MCF 10A (cell line): Measurements from ENCODE around the gene SIPA1. TPM values are rescaled to one million over a fixed set of nuclear protein-coding genes. Genes with fewer than 3 reads are reported as not detected.

ENCODE experiments used
- BruUV-seq: library from RNA; stranded (reverse); fragments of 400-500 nt; replicated peaks from 2 replicates; lab custom pipeline; 2021; lab: Mats Ljungman, UMichigan
- CTCF ChIA-PET: fragments of 300-600 bp; sonication (Branson Sonifier 250); formaldehyde crosslinking; extraction: SDS; loops from one replicate; lab custom pipeline; 2021; ENCODE audit warnings: antibody characterized with exemption, inconsistent platforms; lab: Yijun Ruan, JAX
- POLR2A ChIA-PET: fragments of 300-600, 350-650 bp; sonication (Branson Sonifier 250); formaldehyde crosslinking; extraction: SDS; loops from one replicate; lab custom pipeline; 2020; ENCODE audit warnings: antibody characterized with exemption, inconsistent platforms; lab: Yijun Ruan, JAX
- DNase-seq: peaks from one replicate; pipeline ENCODE4 v3.0.0-alpha.2; 2018; ENCODE audit not compliant: unreplicated experiment
- H3K27ac Mint-ChIP-seq: one replicate; pipeline ENCODE4 v1.8.0; 2022; ENCODE audit warnings: mild to moderate bottlenecking, low read depth, mixed read lengths; ENCODE audit not compliant: unreplicated experiment
- H3K27me3 Mint-ChIP-seq: one replicate; pipeline ENCODE4 v1.8.0; 2022; ENCODE audit warnings: mixed read lengths; ENCODE audit not compliant: insufficient read depth, unreplicated experiment
- H3K36me3 Mint-ChIP-seq: one replicate; pipeline ENCODE4 v1.8.0; 2022; ENCODE audit warnings: mild to moderate bottlenecking, moderate library complexity, mixed read lengths; ENCODE audit not compliant: insufficient read depth, unreplicated experiment
- H3K4me1 Mint-ChIP-seq: one replicate; pipeline ENCODE4 v1.8.0; 2022; ENCODE audit warnings: mixed read lengths; ENCODE audit not compliant: insufficient read depth, unreplicated experiment
- H3K4me3 Mint-ChIP-seq: one replicate; pipeline ENCODE4 v1.8.0; 2022; ENCODE audit warnings: mild to moderate bottlenecking, moderate library complexity, mixed read lengths; ENCODE audit not compliant: unreplicated experiment
- H3K9me3 Mint-ChIP-seq: one replicate; pipeline ENCODE4 v1.8.0; 2022; ENCODE audit warnings: mixed read lengths; ENCODE audit not compliant: unreplicated experiment
- intact Hi-C: fragments of 100-400 bp; cut with micrococcal nuclease; formaldehyde crosslinking; loops from 2 replicates; pipeline ENCODE4 v1.14.1; 2022
- total RNA-seq: library from RNA; stranded (reverse); gene quantifications from 2 replicates; pipeline ENCODE4 v1.2.3, GENCODE V29; 2022
- TF ChIP-seq, protein P1 (sequence below): fragments of 200-600 bp; IDR thresholded peaks from one replicate; pipeline ENCODE4 v1.8.0; 2022; ENCODE audit warnings: antibody characterized with exemption, mild to moderate bottlenecking; ENCODE audit not compliant: unreplicated experiment

Gene SIPA1
- total RNA-seq, 1 experiment from 2014 or later, result 4.9 TPM

DNA sequence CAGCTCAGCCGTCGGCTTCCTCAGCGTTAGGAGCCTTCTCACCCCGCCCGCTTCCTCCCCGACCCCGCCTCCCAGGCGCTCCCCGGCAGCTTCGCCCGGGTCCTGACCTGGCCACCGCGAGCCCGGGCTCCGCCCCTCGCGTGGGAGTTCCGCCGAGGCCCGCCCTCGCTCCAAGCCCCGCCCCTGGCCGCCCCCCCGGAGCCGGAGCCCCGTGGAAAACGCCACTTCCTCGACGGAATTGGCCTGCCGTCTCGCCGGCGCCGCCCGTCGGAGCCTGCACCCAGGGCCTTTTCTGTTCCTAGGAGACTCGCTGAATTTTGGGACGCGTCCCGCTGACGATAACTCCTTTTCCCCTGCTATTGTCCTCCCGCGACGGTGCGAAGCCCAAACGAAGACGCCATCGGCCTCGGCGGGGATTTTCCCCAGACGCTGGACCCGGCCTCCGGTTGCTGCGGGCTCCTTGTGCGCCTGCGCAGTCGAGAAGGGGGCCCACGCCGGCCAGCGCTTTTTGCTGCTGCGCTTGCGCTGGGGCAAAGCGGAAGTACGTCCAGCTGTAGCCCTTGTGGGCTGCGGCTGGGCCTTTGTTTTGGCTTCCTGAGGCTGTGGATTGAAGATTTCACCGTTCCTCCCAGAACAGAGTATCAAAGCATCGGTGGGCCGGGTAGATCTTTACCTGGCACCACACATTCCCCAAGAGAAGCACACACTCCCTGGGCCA is 14.8 kb downstream of the SIPA1 start:
- Mint-ChIP-seq H3K4me3 (peak overlapping the region; percentile 78), H3K27ac (peak overlapping the region; percentile 95), H3K27me3 (no peaks in the 10 kb centered on the region), H3K36me3 (peaks cover 40% of the 10 kb centered on the region), H3K9me3 (no peaks in the 10 kb centered on the region), H3K4me1 (peaks cover 29% of the 10 kb centered on the region)
- DNase-seq, result peak; percentile 89
- POLR2A ChIA-PET, result interaction anchor here (0.6 to 5.6 kb wide), 19 partner anchors 8 to 248 kb away, joined by 3 to 71 read pairs (median 4); partner anchors contain the start of genes FIBP, FOSL1, KAT5 and MAP3K11
- intact Hi-C loops, result loop anchor here (5.0 kb wide), 1 partner anchor 35 kb away; the partner anchor contains the start of gene PCNX3
- TSS peak; percentile 84 for BruUV-seq
- CTCF ChIA-PET, result interaction anchor here (0.7 to 1.5 kb wide), 4 partner anchors 10 to 793 kb away, joined by 3 to 6 read pairs (median 4); no protein-coding TSS in a partner anchor
- TF ChIP-seq, protein P1, sequence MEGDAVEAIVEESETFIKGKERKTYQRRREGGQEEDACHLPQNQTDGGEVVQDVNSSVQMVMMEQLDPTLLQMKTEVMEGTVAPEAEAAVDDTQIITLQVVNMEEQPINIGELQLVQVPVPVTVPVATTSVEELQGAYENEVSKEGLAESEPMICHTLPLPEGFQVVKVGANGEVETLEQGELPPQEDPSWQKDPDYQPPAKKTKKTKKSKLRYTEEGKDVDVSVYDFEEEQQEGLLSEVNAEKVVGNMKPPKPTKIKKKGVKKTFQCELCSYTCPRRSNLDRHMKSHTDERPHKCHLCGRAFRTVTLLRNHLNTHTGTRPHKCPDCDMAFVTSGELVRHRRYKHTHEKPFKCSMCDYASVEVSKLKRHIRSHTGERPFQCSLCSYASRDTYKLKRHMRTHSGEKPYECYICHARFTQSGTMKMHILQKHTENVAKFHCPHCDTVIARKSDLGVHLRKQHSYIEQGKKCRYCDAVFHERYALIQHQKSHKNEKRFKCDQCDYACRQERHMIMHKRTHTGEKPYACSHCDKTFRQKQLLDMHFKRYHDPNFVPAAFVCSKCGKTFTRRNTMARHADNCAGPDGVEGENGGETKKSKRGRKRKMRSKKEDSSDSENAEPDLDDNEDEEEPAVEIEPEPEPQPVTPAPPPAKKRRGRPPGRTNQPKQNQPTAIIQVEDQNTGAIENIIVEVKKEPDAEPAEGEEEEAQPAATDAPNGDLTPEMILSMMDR, result no peak

GRCh38 chr11:65653229-65654225 is 15.6 kb downstream of the SIPA1 start:
- peak overlapping the region; percentile 78 for H3K4me3 Mint-ChIP-seq
- H3K36me3 Mint-ChIP-seq, result peaks cover 47% of the 10 kb centered on the region
- H3K27me3 Mint-ChIP-seq, result no peaks in the 10 kb centered on the region
- ChIA-PET POLR2A (interaction anchor here (0.6 to 5.6 kb wide), 15 partner anchors 9 to 247 kb away, joined by 3 to 71 read pairs (median 4); partner anchors contain the start of genes FOSL1, KAT5, MAP3K11 and MUS81), CTCF (interaction anchor here (0.5 to 1.5 kb wide), 5 partner anchors 9 to 794 kb away, joined by 3 to 6 read pairs (median 4); no protein-coding TSS in a partner anchor)
- H3K9me3 Mint-ChIP-seq, result no peaks in the 10 kb centered on the region
- TF ChIP-seq, protein P1, result no peak
- H3K4me1 Mint-ChIP-seq, result peaks cover 29% of the 10 kb centered on the region
- intact Hi-C loops, result loop anchor here (5.0 kb wide), 1 partner anchor 36 kb away; the partner anchor contains the start of gene PCNX3
- DNase-seq, result no peak
- BruUV-seq, result TSS peak; percentile 62
- peak overlapping the region; percentile 95 for H3K27ac Mint-ChIP-seq

DNA sequence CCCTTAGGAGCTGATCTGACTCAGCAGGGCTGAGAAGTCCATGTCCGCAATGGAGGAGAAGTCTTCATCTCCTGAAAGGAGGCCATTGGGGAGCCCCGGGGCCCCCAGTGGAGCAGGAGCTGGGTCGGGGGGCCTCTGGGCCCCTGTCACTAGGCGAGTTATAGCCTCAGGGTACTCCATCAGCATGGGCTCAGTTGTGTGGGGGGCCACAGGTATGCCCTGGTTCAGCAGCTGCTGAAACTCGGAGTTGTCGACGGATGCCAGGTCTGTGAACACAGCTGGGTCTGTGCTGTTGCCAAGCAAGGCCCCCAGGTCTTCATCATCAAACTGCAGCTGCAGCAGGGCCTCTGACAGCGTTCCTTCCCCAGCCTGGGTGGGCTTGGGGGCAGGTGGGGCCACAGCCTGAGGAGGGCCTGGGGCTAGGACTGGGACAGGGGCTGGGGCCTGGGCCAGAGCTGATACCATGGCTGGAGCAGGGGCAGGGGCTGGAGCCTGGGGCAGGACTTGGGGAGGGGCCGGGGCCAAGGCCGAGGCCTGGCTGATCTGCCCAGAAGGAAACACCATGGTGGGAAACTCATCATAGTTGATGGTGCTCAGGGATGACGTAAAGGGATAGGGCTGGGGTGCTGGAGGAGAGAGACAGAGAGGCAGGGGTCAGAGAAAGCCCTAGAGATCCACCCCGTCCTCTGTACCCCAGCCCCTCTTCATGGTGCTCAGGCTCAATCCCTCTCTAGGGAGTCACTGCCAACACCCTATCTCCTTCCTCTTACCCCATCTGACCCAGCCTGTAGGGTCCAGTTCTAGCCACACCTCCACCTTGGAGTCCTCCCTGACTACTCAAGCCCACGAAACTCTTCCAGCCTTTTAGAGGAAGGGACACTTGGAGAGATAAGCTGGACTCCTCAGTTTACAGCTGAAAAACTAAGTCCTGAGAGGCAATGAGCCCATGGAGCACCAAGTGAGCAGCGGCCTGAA is 16.8 kb downstream of the SIPA1 start:
- H3K4me3 Mint-ChIP-seq, result no peak overlapping the region
- peaks cover 59% of the 10 kb centered on the region for H3K36me3 Mint-ChIP-seq
- intact Hi-C loops, result loop anchor here (5.0 kb wide), 1 partner anchor 37 kb away; the partner anchor contains the start of gene PCNX3
- no peak for DNase-seq
- BruUV-seq, result no TSS peak
- H3K27me3 Mint-ChIP-seq, result no peaks in the 10 kb centered on the region
- TF ChIP-seq, protein P1, result no peak
- H3K27ac Mint-ChIP-seq, result no peak overlapping the region
- no peaks in the 10 kb centered on the region for H3K9me3 Mint-ChIP-seq
- peaks cover 29% of the 10 kb centered on the region for H3K4me1 Mint-ChIP-seq
- ChIA-PET CTCF (interaction anchor here (0.5 to 1.6 kb wide), 4 partner anchors 8 to 126 kb away, joined by 3 to 5 read pairs (median 4); partner anchors contain the start of gene AP5B1), POLR2A (interaction anchor here (3.4 to 5.6 kb wide), 3 partner anchors 7 to 39 kb away, joined by 12 to 71 read pairs (median 45); partner anchors contain the start of genes MAP3K11, PCNX3, RELA and SIPA1)
